CD8-positive, alpha-beta memory T cell (primary cell): Measurements from ENCODE around the gene RTN4R. TPM values are rescaled to one million over a fixed set of nuclear protein-coding genes. Genes with fewer than 3 reads are reported as not detected.

Experiments used
- CTCF ChIA-PET: fragments of 350-600 bp; sonication (Branson Sonifier 250); formaldehyde crosslinking; loops from one replicate; lab custom pipeline; 2021; ENCODE audit warnings: antibody characterized with exemption; lab: Charles Lee
- POLR2A ChIA-PET: fragments of 350-600 bp; sonication (Branson Sonifier 250); formaldehyde crosslinking; loops from one replicate; lab custom pipeline; 2021; ENCODE audit warnings: antibody characterized with exemption; lab: Charles Lee
- DNase-seq, 5 donors: peaks; one replicate each; pipeline versions ENCODE4 v3.0.0 to v3.0.0-alpha.2; 2020 to 2022; ENCODE audit warnings: mixed read lengths in 1 of 5
- H3K27ac ChIP-seq: one replicate; pipeline ENCODE4 v1.7.0; 2013; ENCODE audit warnings: low read depth, mild to moderate bottlenecking, low read length, moderate library complexity
- H3K27me3 ChIP-seq: 2 replicates; pipeline ENCODE4 v1.7.0; 2013; ENCODE audit warnings: low read length, mild to moderate bottlenecking; ENCODE audit not compliant: insufficient read depth, poor library complexity, severe bottlenecking
- H3K36me3 ChIP-seq: 2 replicates; pipeline ENCODE4 v1.7.0; 2013; ENCODE audit warnings: mild to moderate bottlenecking, low read length, moderate library complexity; ENCODE audit not compliant: insufficient read depth
- H3K4me1 ChIP-seq: 2 replicates; pipeline ENCODE4 v1.7.0; 2013; ENCODE audit warnings: mild to moderate bottlenecking, low read length, moderate library complexity; ENCODE audit not compliant: insufficient read depth
- H3K4me3 ChIP-seq: 2 replicates; pipeline ENCODE4 v1.7.0; 2013; ENCODE audit warnings: mild to moderate bottlenecking, low read length
- H3K9me3 ChIP-seq: 2 replicates; pipeline ENCODE4 v1.7.0; 2013; ENCODE audit warnings: mild to moderate bottlenecking, low read length
- H3K27ac Mint-ChIP-seq, 8 donors: one replicate each; pipeline ENCODE4 v1.8.0; 2020 to 2021; ENCODE audit warnings: mixed read lengths in 8 of 8, mild to moderate bottlenecking in 6 of 8, inconsistent platforms in 3 of 8, moderate library complexity in 3 of 8
- H3K27me3 Mint-ChIP-seq, 2 donors: one replicate each; pipeline ENCODE4 v1.8.0; 2020 to 2021; ENCODE audit warnings: mixed read lengths in 2 of 2, mild to moderate bottlenecking in 1 of 2, moderate library complexity in 1 of 2
- H3K36me3 Mint-ChIP-seq, 3 donors: one replicate each; pipeline ENCODE4 v1.8.0; 2020 to 2021; ENCODE audit warnings: mixed read lengths in 3 of 3, inconsistent platforms in 1 of 3, mild to moderate bottlenecking in 1 of 3
- H3K4me1 Mint-ChIP-seq, 3 donors: one replicate each; pipeline ENCODE4 v1.8.0; 2020 to 2021; ENCODE audit warnings: mixed read lengths in 3 of 3, inconsistent platforms in 1 of 3, mild to moderate bottlenecking in 1 of 3
- H3K4me3 Mint-ChIP-seq, 7 donors: one replicate each; pipeline ENCODE4 v1.8.0; 2020 to 2021; ENCODE audit warnings: mixed read lengths in 7 of 7, mild to moderate bottlenecking in 6 of 7, moderate library complexity in 4 of 7, inconsistent platforms in 2 of 7
- H3K9me3 Mint-ChIP-seq, 5 donors: one replicate each; pipeline ENCODE4 v1.8.0; 2020 to 2022; ENCODE audit warnings: mixed read lengths in 5 of 5, mild to moderate bottlenecking in 3 of 5, moderate library complexity in 2 of 5, inconsistent platforms in 1 of 5
- polyA plus RNA-seq: library from polyadenylated mRNA; unstranded; fragments of 300-500 nt; fragmentation: Illumina TruSeq; gene quantifications from one replicate; pipeline ENCODE4 v1.2.3, GENCODE V29; 2021
- total RNA-seq, 2 experiments: library from RNA; stranded (reverse); gene quantifications; one replicate each; pipeline ENCODE4 v1.2.3, GENCODE V29; 2021

Gene RTN4R
- total and polyA plus RNA-seq, 3 experiments from 2014 or later, result 1.8 to 6.0 (median 2.7) TPM

DNA sequence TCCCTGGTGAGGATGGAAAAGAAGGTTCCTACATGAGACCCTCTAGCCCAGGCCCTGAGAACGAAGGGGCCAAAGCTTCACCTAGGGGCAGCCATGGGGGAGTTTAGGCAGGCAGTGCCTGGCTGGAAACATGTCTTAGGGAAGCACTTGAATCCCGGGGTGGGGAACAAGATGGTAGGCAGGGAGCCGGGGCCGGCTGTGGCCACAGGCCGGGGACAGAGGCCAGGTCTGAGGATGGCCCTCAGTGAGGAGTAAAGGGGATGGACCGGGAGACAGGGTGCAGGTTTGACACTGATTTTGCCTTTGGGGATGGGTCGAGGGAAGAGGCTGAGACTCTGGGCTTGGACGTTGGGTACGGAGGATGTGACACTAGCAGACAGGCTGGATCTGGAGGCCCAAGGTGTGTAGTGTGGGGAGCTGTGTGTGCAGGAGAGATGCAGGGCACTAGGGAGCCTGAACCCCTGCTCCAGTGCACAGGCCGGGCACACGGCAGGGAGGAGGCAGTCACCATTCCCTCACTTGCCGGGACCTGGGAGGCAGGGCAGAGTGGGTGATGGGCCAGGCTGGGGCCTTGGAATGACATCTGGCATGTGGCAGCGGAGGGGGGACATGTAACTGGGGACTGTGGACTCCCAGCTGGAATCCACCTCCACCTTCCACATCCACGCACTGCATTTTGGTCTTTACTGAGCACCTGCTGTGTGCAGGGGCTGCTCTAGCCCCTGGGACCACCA is 6.1 kb downstream of the RTN4R start:
- Histone ChIP-seq H3K27me3 (no peaks in the 10 kb centered on the region), H3K4me3 (no peak overlapping the region), H3K4me1 (peaks cover under 1% of the 10 kb centered on the region), H3K9me3 (no peaks in the 10 kb centered on the region), H3K27ac (no peak overlapping the region), H3K36me3 (no peaks in the 10 kb centered on the region)
- CTCF ChIA-PET, result no interaction called here
- Mint-ChIP-seq H3K36me3 (no peaks in the 10 kb centered on the region), H3K27me3 (peaks cover 0 to 3% of the 10 kb centered on the region in 2 donors), H3K4me1 (peaks cover 5 to 18% (median 5%) of the 10 kb centered on the region in 3 donors), H3K27ac (no peak overlapping the region), H3K9me3 (no peaks in the 10 kb centered on the region), H3K4me3 (no peak overlapping the region)
- no peak for DNase-seq
- POLR2A ChIA-PET, result no interaction called here

DNA sequence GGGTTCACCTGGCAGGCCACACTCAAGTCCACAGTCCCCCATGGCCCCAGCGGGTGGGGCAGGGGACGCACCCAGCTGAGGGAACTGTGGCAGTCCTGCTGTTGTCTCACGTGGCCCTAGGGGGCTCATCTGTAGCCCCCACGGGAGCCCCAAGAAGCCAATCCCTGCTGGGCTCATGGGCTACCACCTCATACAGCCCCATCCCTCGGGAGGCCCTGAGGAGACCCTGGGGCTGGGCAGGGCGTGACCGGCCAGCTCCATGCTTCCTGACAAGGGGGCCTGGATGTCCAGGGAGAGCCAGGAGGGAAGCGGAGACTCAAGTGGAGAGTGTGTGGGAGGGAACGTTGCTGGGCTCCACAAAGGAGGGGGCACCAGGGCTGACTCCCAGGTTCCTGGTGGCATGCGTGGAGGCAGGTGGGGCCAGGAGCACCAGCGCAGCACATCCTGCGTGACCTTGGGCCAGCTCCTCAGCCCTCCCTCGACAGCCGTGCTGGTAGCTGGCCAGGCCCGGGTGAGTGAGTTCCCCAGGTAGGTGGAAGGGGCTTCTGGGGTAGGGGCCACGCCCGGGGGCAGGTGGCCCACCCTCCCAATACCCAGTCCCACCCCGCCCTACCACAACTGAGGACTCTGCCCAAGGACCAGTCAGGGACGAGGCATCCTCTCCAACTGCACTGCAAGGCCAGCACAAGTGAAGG is 7.9 kb downstream of the RTN4R start:
- ChIA-PET POLR2A (no interaction called here), CTCF (interaction anchor here (2.8 kb wide), 1 partner anchor 22 kb away, joined by 9 read pairs; no protein-coding TSS in a partner anchor)
- Histone ChIP-seq H3K4me1 (no peaks in the 10 kb centered on the region), H3K27ac (no peak overlapping the region), H3K36me3 (no peaks in the 10 kb centered on the region), H3K4me3 (no peak overlapping the region), H3K9me3 (no peaks in the 10 kb centered on the region), H3K27me3 (no peaks in the 10 kb centered on the region)
- H3K4me3 Mint-ChIP-seq, result no peak overlapping the region
- no peak for DNase-seq
- no peaks in the 10 kb centered on the region for H3K9me3 Mint-ChIP-seq
- no peaks in the 10 kb centered on the region for H3K36me3 Mint-ChIP-seq
- H3K27ac Mint-ChIP-seq, result no peak overlapping the region
- H3K27me3 Mint-ChIP-seq, result no peaks in the 10 kb centered on the region
- H3K4me1 Mint-ChIP-seq, result peaks cover 0 to 9% (median 2%) of the 10 kb centered on the region in 3 donors

DNA sequence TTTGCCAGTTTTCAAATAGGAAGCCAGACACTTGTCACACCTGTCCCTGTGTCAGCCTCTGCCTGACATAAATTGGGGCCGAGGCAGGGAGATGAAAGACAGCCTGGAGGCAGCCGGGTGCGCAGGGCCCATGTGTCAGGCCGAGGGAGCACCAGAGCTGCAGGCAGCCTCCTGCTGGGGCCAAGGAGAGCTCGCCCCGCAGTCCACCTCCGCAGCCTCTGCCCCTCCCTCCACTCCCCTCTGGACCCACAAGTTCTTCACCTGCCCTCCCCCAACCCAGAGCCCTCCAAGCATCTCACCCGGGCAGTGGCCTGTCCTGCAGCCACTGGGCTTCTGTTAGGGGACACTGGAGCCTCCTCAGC is 8.8 kb downstream of the RTN4R start:
- Mint-ChIP-seq H3K27ac (no peak overlapping the region), H3K4me1 (peaks cover 0 to 18% (median 6%) of the 10 kb centered on the region in 3 donors), H3K4me3 (no peak overlapping the region), H3K27me3 (peaks cover 0 to 2% of the 10 kb centered on the region in 2 donors), H3K36me3 (no peaks in the 10 kb centered on the region), H3K9me3 (no peaks in the 10 kb centered on the region)
- H3K9me3 ChIP-seq, result no peaks in the 10 kb centered on the region
- no peaks in the 10 kb centered on the region for H3K36me3 ChIP-seq
- H3K27me3 ChIP-seq, result no peaks in the 10 kb centered on the region
- no peaks in the 10 kb centered on the region for H3K4me1 ChIP-seq
- no peak for DNase-seq
- no peak overlapping the region for H3K4me3 ChIP-seq
- CTCF ChIA-PET, result interaction anchor here (1.6 to 2.8 kb wide), 2 partner anchors 21 to 49 kb away, joined by 4 to 9 read pairs; no protein-coding TSS in a partner anchor
- H3K27ac ChIP-seq, result no peak overlapping the region
- POLR2A ChIA-PET, result no interaction called here

DNA sequence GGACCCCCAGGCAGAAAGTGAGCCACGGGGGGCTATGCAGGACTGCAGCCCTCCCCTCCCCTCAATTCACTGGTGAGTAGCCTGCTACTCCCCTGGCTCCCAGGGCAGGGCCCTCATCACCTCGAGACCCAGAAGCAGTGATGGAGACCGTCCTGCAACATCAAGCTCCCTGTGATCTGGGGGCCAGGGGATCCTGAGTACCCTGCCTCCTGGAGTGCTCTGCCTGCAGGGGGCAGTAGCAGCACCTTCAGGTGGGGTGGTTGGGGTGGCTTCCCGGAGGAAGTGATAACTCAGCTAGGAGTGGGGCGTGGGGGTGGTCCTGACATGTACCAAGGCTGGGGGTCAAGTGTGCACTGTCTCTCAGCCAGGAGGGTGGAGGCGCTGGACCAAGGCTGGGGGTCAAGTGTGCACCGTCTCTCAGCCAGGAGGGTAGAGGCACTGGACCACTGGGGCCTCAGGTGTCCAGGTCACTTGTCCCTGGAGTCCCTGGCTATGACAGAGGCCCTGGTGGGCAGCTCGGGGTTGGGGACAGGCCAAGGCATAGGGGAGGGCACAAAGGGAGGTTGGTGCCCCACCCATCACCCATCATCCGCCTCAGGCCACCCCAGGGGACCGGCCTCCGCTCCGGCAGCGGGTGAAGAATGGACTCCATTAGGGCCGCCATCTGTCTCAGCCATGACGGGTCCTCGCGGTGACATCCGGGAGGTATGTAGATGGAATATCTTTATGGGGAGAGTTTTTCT is 9.4 kb downstream of the RTN4R start:
- CTCF ChIA-PET, result interaction anchor here (1.6 to 2.8 kb wide), 2 partner anchors 20 to 49 kb away, joined by 4 to 9 read pairs; no protein-coding TSS in a partner anchor
- POLR2A ChIA-PET, result no interaction called here
- Histone ChIP-seq H3K27me3 (no peaks in the 10 kb centered on the region), H3K36me3 (no peaks in the 10 kb centered on the region), H3K9me3 (no peaks in the 10 kb centered on the region), H3K4me1 (no peaks in the 10 kb centered on the region), H3K27ac (no peak overlapping the region), H3K4me3 (no peak overlapping the region)
- peaks cover 0 to 2% of the 10 kb centered on the region in 2 donors for H3K27me3 Mint-ChIP-seq
- H3K4me1 Mint-ChIP-seq, result peaks cover 0 to 15% (median 6%) of the 10 kb centered on the region in 3 donors
- H3K27ac Mint-ChIP-seq, result peak overlapping the region in 1 of 8 donors; percentile 29
- H3K9me3 Mint-ChIP-seq, result no peaks in the 10 kb centered on the region
- H3K4me3 Mint-ChIP-seq, result no peak overlapping the region
- no peak for DNase-seq
- H3K36me3 Mint-ChIP-seq, result no peaks in the 10 kb centered on the region

DNA sequence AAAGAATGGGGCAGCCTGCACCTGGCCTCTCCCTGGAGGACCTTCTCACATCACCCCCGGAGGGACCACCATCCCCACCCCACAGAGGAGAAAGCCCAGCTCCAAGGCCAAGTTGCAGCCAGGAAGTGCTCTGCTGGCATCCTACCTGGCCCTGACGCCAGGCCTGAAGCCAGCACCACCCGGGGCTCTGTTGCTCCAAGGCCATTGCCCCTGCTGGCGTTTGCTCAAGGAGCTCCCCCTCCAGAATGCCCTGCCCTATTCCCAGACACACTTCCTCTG is 10.2 kb downstream of the RTN4R start:
- Histone ChIP-seq H3K27me3 (no peaks in the 10 kb centered on the region), H3K4me1 (no peaks in the 10 kb centered on the region), H3K36me3 (no peaks in the 10 kb centered on the region), H3K27ac (no peak overlapping the region), H3K9me3 (no peaks in the 10 kb centered on the region), H3K4me3 (no peak overlapping the region)
- DNase-seq, result no peak
- H3K27ac Mint-ChIP-seq, result no peak overlapping the region
- ChIA-PET POLR2A (no interaction called here), CTCF (interaction anchor here (1.6 to 2.8 kb wide), 2 partner anchors 19 to 48 kb away, joined by 4 to 9 read pairs; no protein-coding TSS in a partner anchor)
- H3K4me3 Mint-ChIP-seq, result no peak overlapping the region
- H3K4me1 Mint-ChIP-seq, result peaks cover 0 to 15% (median 6%) of the 10 kb centered on the region in 3 donors
- H3K9me3 Mint-ChIP-seq, result no peaks in the 10 kb centered on the region
- peaks cover 0 to 2% of the 10 kb centered on the region in 2 donors for H3K27me3 Mint-ChIP-seq
- no peaks in the 10 kb centered on the region for H3K36me3 Mint-ChIP-seq

DNA sequence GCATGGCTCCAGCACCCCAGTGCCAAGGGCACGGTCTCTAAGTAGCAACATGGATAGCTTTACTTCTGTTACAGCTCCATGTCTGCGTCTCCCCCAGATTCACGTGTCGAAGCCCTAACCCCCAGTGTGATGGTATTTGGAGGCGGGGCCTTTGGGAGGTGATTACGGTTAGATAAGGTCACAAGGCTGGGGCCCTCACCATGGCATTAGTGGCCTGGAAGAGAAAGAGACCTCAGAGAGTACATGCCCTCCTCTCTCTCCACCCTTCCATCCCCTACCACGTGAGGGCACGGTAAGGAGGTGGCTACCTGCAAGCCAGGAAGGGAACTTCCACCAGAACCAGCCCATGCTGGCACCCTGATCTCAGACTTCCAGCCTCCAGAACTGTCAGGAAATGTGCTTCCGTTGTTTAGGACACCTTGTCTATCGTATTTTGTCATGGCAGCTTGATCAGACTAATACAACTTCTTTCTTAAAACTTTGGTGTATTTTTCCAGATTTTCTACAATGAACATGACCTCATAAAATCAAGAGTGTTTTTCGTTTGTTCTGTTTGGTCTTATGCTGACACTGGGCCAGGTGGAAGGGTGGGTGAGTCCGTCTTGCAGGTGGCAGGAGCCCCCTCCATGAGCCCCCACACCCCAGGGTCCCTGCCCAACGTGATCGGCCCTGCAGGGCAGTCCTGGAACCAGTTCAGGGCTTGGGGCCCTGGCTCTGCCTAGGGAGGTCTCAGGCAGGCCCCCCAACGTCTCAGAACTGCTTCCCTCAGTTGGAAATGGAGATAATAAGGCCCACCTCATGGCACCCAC is 10.7 kb downstream of the RTN4R start:
- CTCF ChIA-PET, result interaction anchor here (2.8 kb wide), 1 partner anchor 19 kb away, joined by 9 read pairs; no protein-coding TSS in a partner anchor
- no peak for DNase-seq
- Histone ChIP-seq H3K4me3 (no peak overlapping the region), H3K9me3 (no peaks in the 10 kb centered on the region), H3K4me1 (no peaks in the 10 kb centered on the region), H3K27ac (no peak overlapping the region), H3K36me3 (no peaks in the 10 kb centered on the region), H3K27me3 (no peaks in the 10 kb centered on the region)
- POLR2A ChIA-PET, result no interaction called here
- H3K4me3 Mint-ChIP-seq, result no peak overlapping the region
- peaks cover 0 to 2% of the 10 kb centered on the region in 2 donors for H3K27me3 Mint-ChIP-seq
- H3K36me3 Mint-ChIP-seq, result no peaks in the 10 kb centered on the region
- H3K27ac Mint-ChIP-seq, result no peak overlapping the region
- H3K9me3 Mint-ChIP-seq, result no peaks in the 10 kb centered on the region
- peaks cover 0 to 15% (median 6%) of the 10 kb centered on the region in 3 donors for H3K4me1 Mint-ChIP-seq

DNA sequence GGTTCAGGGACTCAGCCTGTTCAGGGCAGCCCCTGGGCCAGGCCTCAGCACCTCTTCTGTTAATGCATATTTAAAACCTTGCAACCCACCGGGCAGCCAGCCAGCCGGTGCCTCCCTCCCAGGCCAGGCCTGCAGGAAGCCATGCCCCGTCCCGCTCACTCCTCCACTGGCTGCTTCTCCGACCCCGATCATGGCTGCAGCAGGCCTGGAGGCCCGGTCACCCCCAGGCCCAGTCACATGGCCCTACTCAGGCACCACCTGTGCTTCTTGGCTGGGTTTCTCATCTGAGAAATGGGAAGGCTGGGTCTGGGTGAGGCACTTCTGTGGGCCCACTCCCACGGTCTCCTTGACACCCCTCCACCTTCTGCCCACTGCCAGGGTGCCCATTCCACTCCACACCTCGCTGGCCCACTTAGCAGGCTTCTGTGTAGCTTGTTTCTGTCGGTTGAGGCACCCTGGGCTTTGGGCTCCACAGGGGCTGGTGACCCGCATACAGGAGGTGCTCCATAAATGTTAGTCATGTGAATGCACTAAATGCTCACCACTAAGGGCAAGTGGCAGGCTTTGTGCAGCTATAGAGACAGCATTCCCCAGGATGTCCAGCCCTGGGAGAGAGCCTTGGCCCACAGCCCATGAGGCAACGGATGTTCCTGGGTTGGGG is 11.4 kb downstream of the RTN4R start:
- H3K4me3 ChIP-seq, result no peak overlapping the region
- ChIA-PET POLR2A (no interaction called here), CTCF (no interaction called here)
- H3K9me3 Mint-ChIP-seq, result no peaks in the 10 kb centered on the region
- peak overlapping the region in 1 of 8 donors; percentile 38 for H3K27ac Mint-ChIP-seq
- DNase-seq, result no peak
- H3K4me1 Mint-ChIP-seq, result peaks cover 0 to 11% (median 6%) of the 10 kb centered on the region in 3 donors
- no peak overlapping the region for H3K27ac ChIP-seq
- no peaks in the 10 kb centered on the region for H3K36me3 ChIP-seq
- H3K36me3 Mint-ChIP-seq, result no peaks in the 10 kb centered on the region
- peaks cover 0 to 2% of the 10 kb centered on the region in 2 donors for H3K27me3 Mint-ChIP-seq
- no peak overlapping the region for H3K4me3 Mint-ChIP-seq
- no peaks in the 10 kb centered on the region for H3K4me1 ChIP-seq
- no peaks in the 10 kb centered on the region for H3K27me3 ChIP-seq
- no peaks in the 10 kb centered on the region for H3K9me3 ChIP-seq
